Adrenal gland (tissue), 5 donors: ENCODE measurements around the gene PERCC1.

ENCODE experiments used
- POLR2A ChIP-seq, 2 donors: fragments of 450-650 bp; IDR thresholded peaks; one replicate each; pipeline ENCODE4 v1.6.1; 2017; ENCODE audit warnings: antibody characterized with exemption in 2 of 2, mild to moderate bottlenecking in 2 of 2, moderate library complexity in 1 of 2
- TF ChIP-seq, protein P1 (sequence below), 6 experiments: fragments of 450-650 bp in 4 of 6; fragments of 200-600 bp in 2 of 6; sonication (generic) in 1 of 6; IDR thresholded peaks; 1 replicate in 5 of 6; 2 replicates in 1 of 6; pipeline versions ENCODE4 v1.5.1 to v1.8.0; 2016 to 2021; ENCODE audit warnings: antibody characterized with exemption in 6 of 6, mild to moderate bottlenecking in 2 of 6, moderate library complexity in 1 of 6
- donor health status: DM: no; HTN: no; CAD: no.

DNA sequence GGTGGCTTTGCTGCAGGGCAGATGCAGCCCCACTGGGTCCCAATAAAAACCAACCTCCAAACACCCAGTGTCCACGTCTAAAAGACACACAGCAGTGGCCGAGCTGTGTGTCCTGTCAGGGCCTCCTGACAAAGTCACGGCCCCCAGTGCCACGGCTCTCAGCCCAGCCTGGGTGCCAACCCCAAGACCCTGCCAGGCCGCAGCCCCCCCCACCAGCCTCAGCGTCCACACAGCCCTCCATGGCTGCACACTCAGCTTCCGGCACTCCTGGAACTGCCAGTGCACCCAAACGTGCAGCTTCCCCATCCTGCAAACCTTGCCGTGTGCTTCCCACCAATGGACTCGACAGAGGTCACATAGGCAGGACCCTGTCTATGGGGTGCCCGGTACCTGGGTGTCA, 17.1 kb downstream of the PERCC1 start:
- TF ChIP-seq, protein P1, sequence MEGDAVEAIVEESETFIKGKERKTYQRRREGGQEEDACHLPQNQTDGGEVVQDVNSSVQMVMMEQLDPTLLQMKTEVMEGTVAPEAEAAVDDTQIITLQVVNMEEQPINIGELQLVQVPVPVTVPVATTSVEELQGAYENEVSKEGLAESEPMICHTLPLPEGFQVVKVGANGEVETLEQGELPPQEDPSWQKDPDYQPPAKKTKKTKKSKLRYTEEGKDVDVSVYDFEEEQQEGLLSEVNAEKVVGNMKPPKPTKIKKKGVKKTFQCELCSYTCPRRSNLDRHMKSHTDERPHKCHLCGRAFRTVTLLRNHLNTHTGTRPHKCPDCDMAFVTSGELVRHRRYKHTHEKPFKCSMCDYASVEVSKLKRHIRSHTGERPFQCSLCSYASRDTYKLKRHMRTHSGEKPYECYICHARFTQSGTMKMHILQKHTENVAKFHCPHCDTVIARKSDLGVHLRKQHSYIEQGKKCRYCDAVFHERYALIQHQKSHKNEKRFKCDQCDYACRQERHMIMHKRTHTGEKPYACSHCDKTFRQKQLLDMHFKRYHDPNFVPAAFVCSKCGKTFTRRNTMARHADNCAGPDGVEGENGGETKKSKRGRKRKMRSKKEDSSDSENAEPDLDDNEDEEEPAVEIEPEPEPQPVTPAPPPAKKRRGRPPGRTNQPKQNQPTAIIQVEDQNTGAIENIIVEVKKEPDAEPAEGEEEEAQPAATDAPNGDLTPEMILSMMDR (IDR thresholded peaks at IDR 0.05), result no peak
- no peak for TF ChIP-seq POLR2A (IDR thresholded peaks at IDR 0.05)
